ENCODE data around the gene NDUFS4. TPM values are rescaled to one million over a fixed set of nuclear protein-coding genes. Genes with fewer than 3 reads are reported as not detected.
"Not testable (repeated sequence)": the region's sequence is repeated elsewhere in the genome, so short reads cannot be mapped to it uniquely, and the experiment has no call there.

NDUFS4 gene
- polyA plus RNA-seq, 4 donors: 127 to 155 (median 138) TPM

GRCh38 chr5:53645078-53645477, 84.6 kb downstream of the NDUFS4 start:
- no peak for DNase-seq (ENCODE audit: low read depth in 4 of 4, low spot score in 3 of 4)

GRCh38 chr5:53649352-53649751, 88.9 kb downstream of the NDUFS4 start:
- DNase-seq (ENCODE audit: low read depth in 4 of 4, low spot score in 3 of 4): no peak

- not testable (repeated sequence) for DNase-seq (ENCODE audit: low read depth in 4 of 4, low spot score in 3 of 4)
These were observed 100.1 kb downstream of the NDUFS4 start for GRCh38 chr5:53660573-53660972.

GRCh38 chr5:53665313-53665712, 104.9 kb downstream of the NDUFS4 start:
- DNase-seq (ENCODE audit: low read depth in 4 of 4, low spot score in 3 of 4): not testable (repeated sequence)

- DNase-seq (ENCODE audit: low read depth in 4 of 4, low spot score in 3 of 4): no peak
These were observed 107.2 kb downstream of the NDUFS4 start for GRCh38 chr5:53667621-53668020.

GRCh38 chr5:53671447-53671846, 111.0 kb downstream of the NDUFS4 start:
- no peak for DNase-seq (ENCODE audit: low read depth in 4 of 4, low spot score in 3 of 4)

GRCh38 chr5:53674121-53674520, 113.7 kb downstream of the NDUFS4 start:
- no peak for DNase-seq (ENCODE audit: low read depth in 4 of 4, low spot score in 3 of 4)

GRCh38 chr5:53677632-53678031, 117.2 kb downstream of the NDUFS4 start:
- no peak for DNase-seq (ENCODE audit: low read depth in 4 of 4, low spot score in 3 of 4)

GRCh38 chr5:53678981-53679660, 118.7 kb downstream of the NDUFS4 start:
- DNase-seq (ENCODE audit: low read depth in 4 of 4, low spot score in 3 of 4): no peak

- DNase-seq (ENCODE audit: low read depth in 4 of 4, low spot score in 3 of 4): no peak
These were observed 120.6 kb downstream of the NDUFS4 start for GRCh38 chr5:53681079-53681478.

- no peak for DNase-seq (ENCODE audit: low read depth in 4 of 4, low spot score in 3 of 4)
These were observed 130.6 kb downstream of the NDUFS4 start for GRCh38 chr5:53691014-53691413.

- no peak for DNase-seq (ENCODE audit: low read depth in 4 of 4, low spot score in 3 of 4)
These were observed 134.1 kb downstream of the NDUFS4 start for GRCh38 chr5:53694520-53695022.

- DNase-seq (ENCODE audit: low read depth in 4 of 4, low spot score in 3 of 4): not testable (repeated sequence)
These were observed 150.0 kb downstream of the NDUFS4 start for GRCh38 chr5:53710405-53710804.

- DNase-seq (ENCODE audit: low read depth in 4 of 4, low spot score in 3 of 4): no peak
These were observed 151.9 kb downstream of the NDUFS4 start for GRCh38 chr5:53712327-53712726.

GRCh38 chr5:53713978-53714666, 153.7 kb downstream of the NDUFS4 start:
- DNase-seq (ENCODE audit: low read depth in 4 of 4, low spot score in 3 of 4): no peak

- DNase-seq (ENCODE audit: low read depth in 4 of 4, low spot score in 3 of 4): no peak
These were observed 154.2 kb downstream of the NDUFS4 start for GRCh38 chr5:53714667-53715010.

GRCh38 chr5:53726121-53726520, 165.7 kb downstream of the NDUFS4 start:
- DNase-seq (ENCODE audit: low read depth in 4 of 4, low spot score in 3 of 4): no peak

GRCh38 chr5:53730943-53731342, 170.5 kb downstream of the NDUFS4 start:
- peak in 1 of 4 donors; percentile 0 for DNase-seq (ENCODE audit: low read depth in 4 of 4, low spot score in 3 of 4)

Data from left renal pelvis (tissue), 4 donors.